CD8-positive, alpha-beta memory T cell (primary cell): ENCODE results near the gene BCAT1. TPM values are rescaled to one million over a fixed set of nuclear protein-coding genes. Genes with fewer than 3 reads are reported as not detected.

Experiments used
- CTCF ChIA-PET: fragments of 350-600 bp; sonication (Branson Sonifier 250); formaldehyde crosslinking; loops from one replicate; lab custom pipeline; 2021; ENCODE audit warnings: antibody characterized with exemption; lab: Charles Lee
- POLR2A ChIA-PET: fragments of 350-600 bp; sonication (Branson Sonifier 250); formaldehyde crosslinking; loops from one replicate; lab custom pipeline; 2021; ENCODE audit warnings: antibody characterized with exemption; lab: Charles Lee
- DNase-seq, 5 donors: peaks; one replicate each; pipeline versions ENCODE4 v3.0.0 to v3.0.0-alpha.2; 2020 to 2022; ENCODE audit warnings: mixed read lengths in 1 of 5
- H3K27ac ChIP-seq: one replicate; pipeline ENCODE4 v1.7.0; 2013; ENCODE audit warnings: low read depth, mild to moderate bottlenecking, low read length, moderate library complexity
- H3K27me3 ChIP-seq: 2 replicates; pipeline ENCODE4 v1.7.0; 2013; ENCODE audit warnings: low read length, mild to moderate bottlenecking; ENCODE audit not compliant: insufficient read depth, poor library complexity, severe bottlenecking
- H3K36me3 ChIP-seq: 2 replicates; pipeline ENCODE4 v1.7.0; 2013; ENCODE audit warnings: mild to moderate bottlenecking, low read length, moderate library complexity; ENCODE audit not compliant: insufficient read depth
- H3K4me1 ChIP-seq: 2 replicates; pipeline ENCODE4 v1.7.0; 2013; ENCODE audit warnings: mild to moderate bottlenecking, low read length, moderate library complexity; ENCODE audit not compliant: insufficient read depth
- H3K4me3 ChIP-seq: 2 replicates; pipeline ENCODE4 v1.7.0; 2013; ENCODE audit warnings: mild to moderate bottlenecking, low read length
- H3K9me3 ChIP-seq: 2 replicates; pipeline ENCODE4 v1.7.0; 2013; ENCODE audit warnings: mild to moderate bottlenecking, low read length
- H3K27ac Mint-ChIP-seq, 8 donors: one replicate each; pipeline ENCODE4 v1.8.0; 2020 to 2021; ENCODE audit warnings: mixed read lengths in 8 of 8, mild to moderate bottlenecking in 6 of 8, inconsistent platforms in 3 of 8, moderate library complexity in 3 of 8
- H3K27me3 Mint-ChIP-seq, 2 donors: one replicate each; pipeline ENCODE4 v1.8.0; 2020 to 2021; ENCODE audit warnings: mixed read lengths in 2 of 2, mild to moderate bottlenecking in 1 of 2, moderate library complexity in 1 of 2
- H3K36me3 Mint-ChIP-seq, 3 donors: one replicate each; pipeline ENCODE4 v1.8.0; 2020 to 2021; ENCODE audit warnings: mixed read lengths in 3 of 3, inconsistent platforms in 1 of 3, mild to moderate bottlenecking in 1 of 3
- H3K4me1 Mint-ChIP-seq, 3 donors: one replicate each; pipeline ENCODE4 v1.8.0; 2020 to 2021; ENCODE audit warnings: mixed read lengths in 3 of 3, inconsistent platforms in 1 of 3, mild to moderate bottlenecking in 1 of 3
- H3K4me3 Mint-ChIP-seq, 7 donors: one replicate each; pipeline ENCODE4 v1.8.0; 2020 to 2021; ENCODE audit warnings: mixed read lengths in 7 of 7, mild to moderate bottlenecking in 6 of 7, moderate library complexity in 4 of 7, inconsistent platforms in 2 of 7
- H3K9me3 Mint-ChIP-seq, 5 donors: one replicate each; pipeline ENCODE4 v1.8.0; 2020 to 2022; ENCODE audit warnings: mixed read lengths in 5 of 5, mild to moderate bottlenecking in 3 of 5, moderate library complexity in 2 of 5, inconsistent platforms in 1 of 5
- polyA plus RNA-seq: library from polyadenylated mRNA; unstranded; fragments of 300-500 nt; fragmentation: Illumina TruSeq; gene quantifications from one replicate; pipeline ENCODE4 v1.2.3, GENCODE V29; 2021
- total RNA-seq, 2 experiments: library from RNA; stranded (reverse); gene quantifications; one replicate each; pipeline ENCODE4 v1.2.3, GENCODE V29; 2021

The BCAT1 gene
- total and polyA plus RNA-seq, 3 experiments from 2014 or later = 0.58 to 26.5 (median 24.2) TPM

DNA sequence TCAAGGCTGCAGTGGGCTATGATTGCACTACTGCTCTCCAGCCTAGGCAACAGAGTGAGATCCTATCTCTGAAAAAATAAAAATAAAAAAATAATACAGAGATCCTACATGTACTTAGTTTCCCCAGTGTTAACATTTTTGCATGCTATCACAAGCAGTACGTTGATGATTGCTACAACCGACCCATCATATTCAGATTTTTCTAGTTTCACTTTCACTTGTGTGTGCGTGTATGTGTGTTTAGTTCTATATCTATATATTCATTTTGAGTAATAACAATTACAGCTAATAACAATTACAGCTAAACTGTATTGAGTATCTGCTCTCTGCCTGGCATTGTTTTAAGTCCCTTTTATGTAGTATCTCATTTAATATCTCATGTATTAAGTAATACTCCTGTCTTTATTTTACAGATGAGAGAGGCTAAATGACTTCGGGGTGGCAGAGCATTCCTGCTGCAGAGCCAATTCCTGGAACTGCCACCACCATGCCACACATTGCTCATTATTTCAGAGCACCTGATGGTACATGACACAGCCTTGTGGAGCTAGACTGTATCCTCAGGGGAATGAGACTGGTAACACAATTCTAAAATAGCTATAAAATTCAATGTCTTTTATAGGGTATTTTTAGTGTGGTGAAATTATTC is 153.1 kb downstream of the BCAT1 start:
- Histone ChIP-seq H3K4me3 (peak overlapping the region; percentile 46), H3K27ac (no peak overlapping the region), H3K4me1 (no peaks in the 10 kb centered on the region), H3K9me3 (no peaks in the 10 kb centered on the region), H3K36me3 (no peaks in the 10 kb centered on the region), H3K27me3 (no peaks in the 10 kb centered on the region)
- Mint-ChIP-seq H3K27me3 (no peaks in the 10 kb centered on the region), H3K36me3 (peaks cover 0 to 4% (median 0%) of the 10 kb centered on the region in 3 donors), H3K4me1 (peaks cover 21 to 31% (median 22%) of the 10 kb centered on the region in 3 donors), H3K4me3 (peak overlapping the region; percentile 84 to 90 (median 87)), H3K9me3 (no peaks in the 10 kb centered on the region), H3K27ac (peak overlapping the region in 7 of 8 donors; percentile 36 to 93 (median 87))
- POLR2A ChIA-PET = no interaction called here
- CTCF ChIA-PET = interaction anchor here (0.8 kb wide), 2 partner anchors 13 to 1597 kb away, joined by 3 to 4 read pairs; no protein-coding TSS in a partner anchor
- peak in 1 of 5 donors; percentile 9 for DNase-seq

DNA sequence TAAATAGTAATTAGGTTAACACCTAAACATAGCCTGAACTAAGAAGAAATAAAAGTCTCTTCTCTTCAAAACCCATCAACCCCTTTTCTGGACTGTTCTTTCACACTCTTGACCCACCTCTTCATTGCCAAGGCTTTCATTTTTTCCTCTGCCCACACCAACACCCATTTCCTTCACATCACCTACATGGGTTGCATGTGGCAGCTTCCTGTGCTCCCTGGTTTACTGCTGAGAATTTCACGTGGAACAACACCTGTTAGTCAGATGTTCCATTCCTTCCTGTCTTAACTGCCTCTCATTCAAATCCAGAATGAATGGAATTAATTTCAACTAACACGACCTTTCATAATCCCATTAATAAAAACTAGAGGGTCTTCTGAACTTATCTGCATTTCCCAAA is 157.3 kb downstream of the BCAT1 start:
- H3K4me1 Mint-ChIP-seq = peaks cover 21 to 31% (median 22%) of the 10 kb centered on the region in 3 donors
- ChIA-PET CTCF (interaction anchor here (0.8 kb wide), 1 partner anchor 8 kb away, joined by 3 read pairs; no protein-coding TSS in a partner anchor), POLR2A (no interaction called here)
- Histone ChIP-seq H3K4me1 (no peaks in the 10 kb centered on the region), H3K27me3 (no peaks in the 10 kb centered on the region), H3K9me3 (no peaks in the 10 kb centered on the region), H3K4me3 (no peak overlapping the region), H3K36me3 (no peaks in the 10 kb centered on the region), H3K27ac (no peak overlapping the region)
- H3K27me3 Mint-ChIP-seq = no peaks in the 10 kb centered on the region
- no peak overlapping the region for H3K4me3 Mint-ChIP-seq
- H3K9me3 Mint-ChIP-seq = no peaks in the 10 kb centered on the region
- H3K36me3 Mint-ChIP-seq = peaks cover 0 to 4% (median 0%) of the 10 kb centered on the region in 3 donors
- DNase-seq = no peak
- peak overlapping the region in 1 of 8 donors; percentile 24 for H3K27ac Mint-ChIP-seq

DNA sequence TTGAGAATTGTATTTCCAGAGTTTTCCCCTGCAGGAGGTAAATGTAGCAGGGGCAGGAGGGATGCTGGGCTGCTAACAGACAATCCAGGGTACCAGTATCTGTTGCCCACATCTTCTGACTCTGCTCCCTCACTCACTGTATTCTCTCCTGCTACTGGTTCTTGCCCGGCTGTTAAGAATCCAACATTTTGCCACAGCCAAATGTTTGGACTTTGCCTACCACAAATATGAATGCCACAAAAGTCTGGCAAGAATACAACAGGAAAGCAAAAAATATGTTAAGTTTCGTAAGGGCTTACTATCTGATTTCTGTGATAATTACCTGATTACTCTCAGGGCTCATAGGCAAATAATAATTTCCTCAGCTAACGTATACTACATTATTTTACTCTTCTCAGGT is 160.0 kb downstream of the BCAT1 start:
- CTCF ChIA-PET = no interaction called here
- Mint-ChIP-seq H3K4me3 (no peak overlapping the region), H3K36me3 (no peaks in the 10 kb centered on the region), H3K27me3 (peaks cover 5 to 9% of the 10 kb centered on the region in 2 donors), H3K9me3 (no peaks in the 10 kb centered on the region), H3K27ac (no peak overlapping the region), H3K4me1 (peaks cover 5 to 11% (median 7%) of the 10 kb centered on the region in 3 donors)
- POLR2A ChIA-PET = no interaction called here
- H3K36me3 ChIP-seq = no peaks in the 10 kb centered on the region
- H3K27me3 ChIP-seq = no peaks in the 10 kb centered on the region
- DNase-seq = no peak
- H3K4me1 ChIP-seq = no peaks in the 10 kb centered on the region
- no peak overlapping the region for H3K4me3 ChIP-seq
- H3K9me3 ChIP-seq = no peaks in the 10 kb centered on the region
- no peak overlapping the region for H3K27ac ChIP-seq

DNA sequence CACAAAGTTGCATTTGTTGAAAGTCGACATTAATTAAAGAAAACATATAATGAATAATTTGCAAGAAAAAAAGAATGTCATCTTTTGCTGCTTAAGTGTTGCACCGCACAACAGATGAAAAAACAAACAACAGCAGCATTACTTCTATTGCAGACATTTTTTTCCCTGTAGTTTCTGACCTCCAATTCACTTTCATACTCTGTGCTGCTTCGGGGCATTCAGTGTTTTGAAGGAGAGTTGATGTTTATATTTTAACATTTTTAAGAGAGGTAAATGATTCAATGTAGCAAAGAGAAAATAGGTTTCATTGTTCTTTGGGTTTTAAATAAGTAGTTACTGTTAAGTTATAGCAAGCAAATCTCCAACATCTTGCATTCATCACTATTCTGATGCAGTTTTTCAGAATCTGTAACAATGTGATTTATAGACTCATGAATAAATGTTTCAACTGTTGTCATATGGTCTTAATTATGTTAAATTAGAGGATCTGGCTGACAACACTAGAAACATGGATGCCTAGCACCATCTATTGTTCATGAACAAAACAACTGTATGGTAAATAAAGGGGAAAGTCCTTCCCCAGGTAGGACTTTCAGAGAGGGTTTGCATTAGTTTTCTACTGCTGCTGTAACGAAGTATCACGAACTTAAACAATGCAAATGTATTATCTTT is 168.1 kb downstream of the BCAT1 start:
- ChIA-PET CTCF (no interaction called here), POLR2A (no interaction called here)
- DNase-seq = no peak
- no peak overlapping the region for H3K4me3 ChIP-seq
- H3K4me1 ChIP-seq = no peaks in the 10 kb centered on the region
- no peak overlapping the region for H3K27ac ChIP-seq
- Mint-ChIP-seq H3K4me3 (no peak overlapping the region), H3K27ac (no peak overlapping the region), H3K9me3 (no peaks in the 10 kb centered on the region), H3K4me1 (no peaks in the 10 kb centered on the region), H3K36me3 (no peaks in the 10 kb centered on the region), H3K27me3 (peaks cover 11 to 25% of the 10 kb centered on the region in 2 donors)
- no peaks in the 10 kb centered on the region for H3K27me3 ChIP-seq
- no peaks in the 10 kb centered on the region for H3K36me3 ChIP-seq
- no peaks in the 10 kb centered on the region for H3K9me3 ChIP-seq

DNA sequence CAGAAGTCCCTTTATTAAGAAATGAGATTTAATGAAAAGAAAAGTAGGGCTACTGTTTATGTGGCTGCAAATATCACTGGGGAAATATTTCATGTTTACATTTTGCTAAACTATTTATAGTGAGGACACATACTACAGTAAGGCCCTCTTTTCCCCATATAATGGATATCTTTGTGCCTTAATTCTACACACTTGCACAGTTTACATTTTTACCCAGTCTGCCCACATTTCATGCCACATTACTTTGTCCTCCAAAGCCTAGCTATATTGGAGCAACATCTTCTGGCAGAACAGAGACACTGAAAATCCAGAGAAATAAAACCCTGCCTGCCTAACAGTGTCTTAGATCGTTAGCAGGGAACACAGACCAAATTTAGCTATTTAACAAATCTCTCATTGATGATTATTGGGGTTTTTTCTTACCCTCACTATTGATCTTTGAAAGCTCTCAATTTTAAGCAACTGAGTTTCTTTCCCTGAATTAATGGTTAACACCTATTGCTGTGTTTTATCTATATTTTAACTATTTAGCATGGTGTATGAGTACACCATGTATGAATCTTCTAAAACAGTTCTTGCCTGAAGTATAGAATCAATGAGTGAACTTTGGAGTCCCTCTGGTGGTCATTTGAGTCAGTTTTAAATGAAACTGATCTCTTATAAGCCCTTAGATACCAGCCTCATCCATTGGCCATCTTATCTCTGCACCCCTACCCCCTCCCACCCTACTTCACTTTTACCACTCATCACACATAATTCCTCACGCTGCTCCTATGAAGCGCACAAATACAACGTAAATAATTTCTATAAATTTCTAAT is 170.2 kb downstream of the BCAT1 start:
- no peak for DNase-seq
- no peaks in the 10 kb centered on the region for H3K27me3 ChIP-seq
- Mint-ChIP-seq H3K27me3 (peaks cover 5 to 14% of the 10 kb centered on the region in 2 donors), H3K4me1 (no peaks in the 10 kb centered on the region), H3K36me3 (no peaks in the 10 kb centered on the region), H3K27ac (no peak overlapping the region), H3K9me3 (no peaks in the 10 kb centered on the region), H3K4me3 (no peak overlapping the region)
- H3K9me3 ChIP-seq = no peaks in the 10 kb centered on the region
- CTCF ChIA-PET = no interaction called here
- POLR2A ChIA-PET = no interaction called here
- no peaks in the 10 kb centered on the region for H3K4me1 ChIP-seq
- no peak overlapping the region for H3K4me3 ChIP-seq
- no peaks in the 10 kb centered on the region for H3K36me3 ChIP-seq
- no peak overlapping the region for H3K27ac ChIP-seq

DNA sequence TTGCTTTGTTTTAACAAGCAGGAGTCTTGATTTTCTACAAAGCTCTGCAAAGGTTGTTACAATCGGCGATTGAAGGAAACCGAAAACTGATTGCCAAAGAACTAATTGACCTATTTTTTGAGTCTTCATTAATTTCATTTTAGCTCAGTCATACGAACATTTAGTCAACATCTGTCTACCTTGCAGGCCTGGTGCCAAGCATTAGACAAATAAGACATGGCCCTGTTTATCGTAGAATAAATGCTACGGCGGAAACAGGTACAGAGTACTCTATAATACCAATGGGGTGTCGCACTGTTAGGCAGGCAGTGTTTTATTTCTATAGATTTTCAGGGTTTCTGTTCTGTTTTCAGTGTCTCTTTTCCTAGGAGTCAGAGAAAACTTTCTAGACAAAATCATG is 171.5 kb downstream of the BCAT1 start:
- ChIA-PET CTCF (no interaction called here), POLR2A (no interaction called here)
- Mint-ChIP-seq H3K4me1 (no peaks in the 10 kb centered on the region), H3K27me3 (peaks cover 0 to 3% of the 10 kb centered on the region in 2 donors), H3K27ac (no peak overlapping the region), H3K36me3 (no peaks in the 10 kb centered on the region), H3K4me3 (no peak overlapping the region), H3K9me3 (no peaks in the 10 kb centered on the region)
- DNase-seq = no peak
- H3K27me3 ChIP-seq = no peaks in the 10 kb centered on the region
- no peak overlapping the region for H3K27ac ChIP-seq
- no peaks in the 10 kb centered on the region for H3K9me3 ChIP-seq
- no peak overlapping the region for H3K4me3 ChIP-seq
- no peaks in the 10 kb centered on the region for H3K36me3 ChIP-seq
- H3K4me1 ChIP-seq = no peaks in the 10 kb centered on the region

DNA sequence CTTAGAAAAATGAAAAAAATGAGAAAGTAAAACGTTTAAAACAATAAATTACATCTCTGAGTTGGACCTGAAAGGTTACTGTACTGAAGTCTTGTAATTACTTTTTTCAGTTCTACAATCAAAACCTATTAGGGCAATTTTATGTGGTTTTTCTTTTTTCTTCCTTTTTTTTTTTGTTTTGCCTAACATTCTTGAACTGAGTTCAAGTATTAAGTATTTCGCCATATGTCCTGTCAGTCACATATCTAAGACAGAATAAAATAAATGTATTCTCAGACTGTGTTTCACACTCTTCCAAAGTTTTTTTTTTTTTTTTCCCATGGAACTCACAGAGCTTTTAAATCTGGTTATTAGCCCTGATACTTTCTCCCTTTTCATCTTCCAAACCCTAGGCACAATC is 172.0 kb downstream of the BCAT1 start:
- no peaks in the 10 kb centered on the region for H3K27me3 Mint-ChIP-seq
- Histone ChIP-seq H3K27me3 (no peaks in the 10 kb centered on the region), H3K27ac (no peak overlapping the region), H3K9me3 (no peaks in the 10 kb centered on the region), H3K4me1 (no peaks in the 10 kb centered on the region), H3K36me3 (no peaks in the 10 kb centered on the region), H3K4me3 (no peak overlapping the region)
- CTCF ChIA-PET = no interaction called here
- H3K9me3 Mint-ChIP-seq = no peaks in the 10 kb centered on the region
- H3K27ac Mint-ChIP-seq = peak overlapping the region in 1 of 8 donors; percentile 29
- POLR2A ChIA-PET = no interaction called here
- H3K4me1 Mint-ChIP-seq = no peaks in the 10 kb centered on the region
- no peak for DNase-seq
- H3K4me3 Mint-ChIP-seq = no peak overlapping the region
- H3K36me3 Mint-ChIP-seq = no peaks in the 10 kb centered on the region

DNA sequence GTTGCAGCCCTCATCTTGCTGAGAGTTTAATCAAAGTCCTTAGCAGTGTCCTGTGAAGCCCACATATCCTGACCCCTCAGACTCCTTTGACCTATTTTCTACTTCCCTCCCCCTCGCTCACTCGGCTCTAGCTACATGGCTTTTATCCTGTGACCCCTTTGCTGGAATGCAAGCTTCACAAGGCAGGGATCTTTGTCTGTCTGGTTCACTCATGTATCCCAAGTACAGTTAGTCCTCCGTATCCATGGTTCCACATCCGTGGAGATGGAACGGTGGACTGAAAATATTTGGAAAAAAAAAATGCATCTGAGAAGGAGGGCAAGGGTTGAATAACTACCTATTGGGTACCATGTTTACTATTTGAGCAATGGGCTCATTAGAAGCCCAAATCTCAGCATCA is 173.8 kb downstream of the BCAT1 start:
- H3K36me3 ChIP-seq = no peaks in the 10 kb centered on the region
- H3K27me3 Mint-ChIP-seq = no peaks in the 10 kb centered on the region
- no peaks in the 10 kb centered on the region for H3K4me1 ChIP-seq
- H3K4me3 Mint-ChIP-seq = no peak overlapping the region
- H3K4me1 Mint-ChIP-seq = no peaks in the 10 kb centered on the region
- no peak overlapping the region for H3K4me3 ChIP-seq
- DNase-seq = no peak
- ChIA-PET CTCF (no interaction called here), POLR2A (no interaction called here)
- H3K9me3 ChIP-seq = no peaks in the 10 kb centered on the region
- H3K27ac Mint-ChIP-seq = no peak overlapping the region
- no peak overlapping the region for H3K27ac ChIP-seq
- H3K27me3 ChIP-seq = no peaks in the 10 kb centered on the region
- H3K36me3 Mint-ChIP-seq = no peaks in the 10 kb centered on the region
- H3K9me3 Mint-ChIP-seq = no peaks in the 10 kb centered on the region
